Heart right ventricle (tissue), 16 donors: ENCODE data around the gene PLCB4. TPM values are rescaled to one million over a fixed set of nuclear protein-coding genes. Genes with fewer than 3 reads are reported as not detected.

Source experiments
- ATAC-seq, 8 donors: fragments of 200-7000 bp; cut with Tn5 transposase; one replicate each; pipeline ENCODE4 v1.9.1; 2020; ENCODE audit warnings: mild to moderate bottlenecking in 8 of 8, moderate library complexity in 8 of 8, moderate number of reproducible peaks in 1 of 8
- DNase-seq, 2 donors: peaks; one replicate each; pipeline ENCODE4 v3.0.0-alpha.2; 2020
- H3K27ac ChIP-seq, 10 donors: fragments of 200-600 bp; sonication (generic) in 2 of 10; one replicate each; pipeline versions ENCODE4 v1.5.0 to v1.8.0; 2020 to 2022; ENCODE audit warnings: mild to moderate bottlenecking in 3 of 10
- H3K27me3 ChIP-seq, 7 donors: fragments of 200-600 bp; one replicate each; pipeline ENCODE4 v1.8.0; 2021 to 2022; ENCODE audit warnings: mild to moderate bottlenecking in 2 of 7
- H3K36me3 ChIP-seq, 9 donors: fragments of 200-600 bp; sonication (generic) in 1 of 9; one replicate each; pipeline versions ENCODE4 v1.5.0 to v1.8.0; 2020 to 2022; ENCODE audit warnings: mild to moderate bottlenecking in 2 of 9
- H3K4me1 ChIP-seq, 9 donors: fragments of 200-600 bp; sonication (generic) in 1 of 9; one replicate each; pipeline versions ENCODE4 v1.5.0 to v1.8.0; 2020 to 2022; ENCODE audit warnings: mild to moderate bottlenecking in 4 of 9
- H3K4me3 ChIP-seq, 10 donors: fragments of 200-600 bp; sonication (generic) in 2 of 10; one replicate each; pipeline versions ENCODE4 v1.5.0 to v1.8.0; 2020 to 2022; ENCODE audit warnings: mild to moderate bottlenecking in 7 of 10, moderate library complexity in 2 of 10
- H3K9me3 ChIP-seq, 11 donors: fragments of 200-600 bp in 10 of 11; sonication (generic) in 2 of 11; one replicate each; pipeline versions ENCODE4 v1.5.0 to v1.8.0; 2013 to 2022; ENCODE audit warnings: mild to moderate bottlenecking in 2 of 11, control low read depth in 1 of 11, moderate library complexity in 1 of 11
- WGBS, 2 donors: extraction: QIAGEN DNeasy Blood & Tissue Kit; methylation state at CpG; one replicate each; pipeline ENCODE4 v1.1.7; 2013; ENCODE audit warnings: inconsistent platforms in 1 of 2; 5-methylcytosine and 5-hydroxymethylcytosine counted together
- intact Hi-C, 10 donors: fragments of 100-400 bp; cut with DNase I; formaldehyde crosslinking; loops; one replicate each; pipeline versions ENCODE4 v1.11.1 to v1.14.2; 2022
- polyA plus RNA-seq, 2 donors: library from polyadenylated mRNA; stranded (reverse); fragments of 200-250 nt; gene quantifications; one replicate each; pipeline ENCODE4 v1.2.3, GENCODE V29; 2013
- total RNA-seq, 10 donors: library from RNA; stranded (reverse); fragmentation: NEBNext Ultra II Directional in 3 of 10; extraction: Animal tissue kit (Norgen Biotek cat#: 25700) in 3 of 10; gene quantifications; one replicate each; pipeline versions ENCODE4 v1.2.1 to v1.2.4, GENCODE V29; 2021 to 2023
- TF ChIP-seq, protein P1 (sequence below), 9 donors: fragments of 200-600 bp; sonication (generic) in 2 of 9; IDR thresholded peaks; one replicate each; pipeline versions ENCODE4 v1.5.0 to v1.8.0; 2021 to 2022; ENCODE audit warnings: antibody characterized with exemption in 9 of 9, mild to moderate bottlenecking in 5 of 9, moderate library complexity in 1 of 9
- donor health status: Arrhythmogenic right ventricular cardiomyopathy.
- donor health status: ischemic (EF 13 %, LVEDD 7.1; RV severe dilation, severe dysfunction).
- donor health status: healthy with polysubstance abuse.
- donor health status: DM: no; HTN: yes; CAD: no.
- donor health status: DM: no; HTN: no; CAD: no.
- donor health status: ischemic (EF 25% LVEDD 6.9; RV normal size, moderate dysfunction).
- donor health status: ischemic (EF 25% LVEDD 5.7; RV mildly dilated, moderate dysfunction).
- donor health status: healthy.
- donor health status: DM: yes; HTN: yes; CAD: no.
- donor health status: Ischemic cardiomyopathy.
- donor health status: ischemic (EF 35%, LVEDD 5.7; RV mildly dilated, moderate dysfunction).
- donor health status: nonischemic (EF 11% LVEDD 7.7; RV severe dilation, severe dysfunction).
- donor health status: DM: yes; HTN: yes; CAD: no.
- donor health status: PGD.
- donor health status: ischemic (EF 29% LVEDD 5.4; RV normal size, mild dysfunction).
- donor health status: nonischemic (EF 23%, LVEDD 6.1; RV moderate dilation, normal function).

The PLCB4 gene
- total and polyA plus RNA-seq, 12 donors, result 3.6 to 33.3 (median 28.4) TPM

DNA sequence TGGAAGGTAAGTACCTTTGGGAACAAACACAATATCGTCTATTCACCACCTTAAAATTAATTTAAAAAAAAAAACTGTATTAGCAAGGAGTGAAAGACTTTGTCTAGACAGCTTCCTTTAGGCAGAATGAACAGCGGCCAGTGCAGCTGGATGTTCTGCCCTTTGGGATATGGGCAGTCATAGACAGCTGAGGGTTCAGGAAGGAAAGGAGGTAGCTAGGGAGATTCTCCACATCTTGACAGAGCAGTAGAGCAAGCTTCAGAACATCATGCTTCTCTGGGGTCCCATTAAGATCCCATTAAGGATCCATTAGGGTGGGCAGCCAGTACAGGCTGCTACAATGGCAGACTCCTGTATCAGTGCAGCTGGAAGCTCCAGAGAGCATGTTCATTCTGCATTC is 46.5 kb upstream of the PLCB4 start:
- Histone ChIP-seq H3K27ac (peak overlapping the region in 1 of 10 donors; percentile 66), H3K36me3 (no peaks in the 10 kb centered on the region), H3K27me3 (no peaks in the 10 kb centered on the region), H3K4me1 (peaks cover 0 to 11% (median 0%) of the 10 kb centered on the region in 9 donors), H3K9me3 (no peaks in the 10 kb centered on the region), H3K4me3 (no peak overlapping the region)
- DNase-seq, result peak in 1 of 2 donors; percentile 23
- TF ChIP-seq, protein P1, sequence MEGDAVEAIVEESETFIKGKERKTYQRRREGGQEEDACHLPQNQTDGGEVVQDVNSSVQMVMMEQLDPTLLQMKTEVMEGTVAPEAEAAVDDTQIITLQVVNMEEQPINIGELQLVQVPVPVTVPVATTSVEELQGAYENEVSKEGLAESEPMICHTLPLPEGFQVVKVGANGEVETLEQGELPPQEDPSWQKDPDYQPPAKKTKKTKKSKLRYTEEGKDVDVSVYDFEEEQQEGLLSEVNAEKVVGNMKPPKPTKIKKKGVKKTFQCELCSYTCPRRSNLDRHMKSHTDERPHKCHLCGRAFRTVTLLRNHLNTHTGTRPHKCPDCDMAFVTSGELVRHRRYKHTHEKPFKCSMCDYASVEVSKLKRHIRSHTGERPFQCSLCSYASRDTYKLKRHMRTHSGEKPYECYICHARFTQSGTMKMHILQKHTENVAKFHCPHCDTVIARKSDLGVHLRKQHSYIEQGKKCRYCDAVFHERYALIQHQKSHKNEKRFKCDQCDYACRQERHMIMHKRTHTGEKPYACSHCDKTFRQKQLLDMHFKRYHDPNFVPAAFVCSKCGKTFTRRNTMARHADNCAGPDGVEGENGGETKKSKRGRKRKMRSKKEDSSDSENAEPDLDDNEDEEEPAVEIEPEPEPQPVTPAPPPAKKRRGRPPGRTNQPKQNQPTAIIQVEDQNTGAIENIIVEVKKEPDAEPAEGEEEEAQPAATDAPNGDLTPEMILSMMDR (IDR thresholded peaks at IDR 0.05), result no peak
- peak in 7 of 8 donors; percentile 31 to 91 (median 80) for ATAC-seq
- 74 to 81% methylated on average over 2 of the region's 2 CpGs for WGBS, 2 donors
- intact Hi-C loops, result no loop called here

DNA sequence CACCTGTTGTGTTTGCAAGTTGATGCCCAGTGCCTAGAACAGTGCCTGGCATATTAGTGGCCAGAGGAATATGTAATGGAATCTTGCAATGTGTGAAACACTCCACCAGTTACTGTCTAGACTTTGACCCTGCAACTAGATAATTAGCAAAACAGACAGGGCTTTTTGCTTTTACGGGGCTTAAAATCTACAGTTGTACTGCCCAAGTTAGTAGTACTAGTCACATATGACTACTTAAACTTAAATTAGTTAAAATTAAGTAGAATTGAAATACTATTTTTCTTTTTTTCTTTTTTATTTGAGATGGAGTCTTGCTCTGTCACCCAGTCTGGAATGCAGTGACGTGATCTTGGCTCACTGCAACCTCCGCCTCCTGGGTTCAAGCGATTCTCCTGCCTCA is 44.3 kb upstream of the PLCB4 start:
- TF ChIP-seq, protein P1 (IDR thresholded peaks at IDR 0.05), result no peak
- intact Hi-C loops, result no loop called here
- no peak overlapping the region for H3K27ac ChIP-seq
- no peak for DNase-seq
- H3K36me3 ChIP-seq, result no peaks in the 10 kb centered on the region
- ATAC-seq, result no peak
- no peak overlapping the region for H3K4me3 ChIP-seq
- H3K4me1 ChIP-seq, result peaks cover 0 to 11% (median 0%) of the 10 kb centered on the region in 9 donors
- 96 to 99% methylated on average over 4 of the region's 4 CpGs for WGBS, 2 donors
- H3K27me3 ChIP-seq, result no peaks in the 10 kb centered on the region
- no peaks in the 10 kb centered on the region for H3K9me3 ChIP-seq

DNA sequence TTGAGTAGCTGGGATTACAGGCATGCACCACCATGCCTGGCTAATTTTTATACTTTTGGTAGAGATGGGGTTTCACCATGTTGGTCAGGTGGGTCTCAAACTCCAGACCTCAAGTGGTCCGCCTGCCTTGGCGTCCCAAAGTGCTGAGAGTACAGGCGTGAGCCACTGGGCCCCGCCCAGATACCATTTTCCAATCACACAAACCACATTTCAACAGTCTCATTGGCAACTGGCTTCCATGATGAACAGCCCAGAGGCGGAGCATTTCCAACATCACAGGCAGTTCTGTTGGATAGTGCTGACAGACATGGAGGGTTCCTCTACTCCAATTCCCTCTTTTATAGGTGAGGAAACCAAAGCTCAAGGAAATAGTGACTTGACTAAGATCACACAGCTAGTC is 43.9 kb upstream of the PLCB4 start:
- WGBS, 2 donors, result 96 to 97% methylated on average over 5 of the region's 5 CpGs
- ATAC-seq (no peak), DNase-seq (no peak)
- no peaks in the 10 kb centered on the region for H3K9me3 ChIP-seq
- TF ChIP-seq, protein P1 (IDR thresholded peaks at IDR 0.05), result no peak
- H3K27ac ChIP-seq, result no peak overlapping the region
- H3K27me3 ChIP-seq, result no peaks in the 10 kb centered on the region
- H3K4me1 ChIP-seq, result peaks cover 0 to 11% (median 0%) of the 10 kb centered on the region in 9 donors
- no peaks in the 10 kb centered on the region for H3K36me3 ChIP-seq
- no peak overlapping the region for H3K4me3 ChIP-seq
- intact Hi-C loops, result no loop called here

DNA sequence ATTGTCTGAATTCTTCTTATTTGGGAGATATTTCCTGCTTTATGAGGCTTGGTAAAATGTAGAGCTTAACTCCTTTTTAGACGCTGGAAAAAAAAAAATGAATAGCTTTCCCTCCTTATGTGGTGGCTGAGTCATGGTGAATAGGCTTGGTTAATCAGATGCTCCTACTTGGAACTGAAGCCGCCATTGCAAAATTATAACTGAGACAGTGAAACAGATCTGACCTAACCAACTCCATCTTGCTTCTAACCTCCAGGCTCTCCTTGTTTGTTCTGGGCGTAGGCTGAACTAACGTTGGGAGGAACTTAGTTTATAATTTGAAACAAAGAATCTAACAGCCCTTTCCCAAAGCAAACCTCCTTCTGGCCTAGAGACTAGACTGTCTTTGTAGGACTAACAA is 43.2 kb upstream of the PLCB4 start:
- WGBS, 2 donors, result 83 to 84% methylated on average over 4 of the region's 4 CpGs
- ATAC-seq, result no peak
- H3K27ac ChIP-seq, result no peak overlapping the region
- no peaks in the 10 kb centered on the region for H3K36me3 ChIP-seq
- intact Hi-C loops, result no loop called here
- no peak for DNase-seq
- H3K9me3 ChIP-seq, result peaks cover 0 to 2% (median 0%) of the 10 kb centered on the region in 11 donors
- H3K4me1 ChIP-seq, result peaks cover 0 to 11% (median 0%) of the 10 kb centered on the region in 9 donors
- no peaks in the 10 kb centered on the region for H3K27me3 ChIP-seq
- H3K4me3 ChIP-seq, result no peak overlapping the region
- TF ChIP-seq, protein P1 (IDR thresholded peaks at IDR 0.05), result no peak
